DOHH2 (cell line): ENCODE results near the gene OLIG3.

Source experiments
- H3F3A ChIP-seq: fragments of 200-600 bp; sonication (generic), shearing (Covaris generic); 2 replicates; pipeline ENCODE4 v1.6.0; 2016; ENCODE audit warnings: antibody characterized with exemption, mild to moderate bottlenecking; ENCODE audit not compliant: control insufficient read depth, insufficient read depth
- H3K27ac ChIP-seq: fragments of 200-600 bp; sonication (generic); 2 replicates; pipeline ENCODE4 v1.5.1; 2014; ENCODE audit warnings: low read depth, mild to moderate bottlenecking, low read length, moderate library complexity
- H3K27me3 ChIP-seq: fragments of 200-600 bp; sonication (generic); 2 replicates; pipeline ENCODE4 v1.6.1; 2014; ENCODE audit warnings: mild to moderate bottlenecking, low read length, mixed read lengths; ENCODE audit not compliant: control insufficient read depth
- H3K36me3 ChIP-seq: fragments of 200-600 bp; sonication (generic); 2 replicates; pipeline ENCODE4 v1.6.1; 2014; ENCODE audit warnings: mild to moderate bottlenecking, low read length, moderate library complexity, mixed read lengths; ENCODE audit not compliant: control insufficient read depth
- H3K4me1 ChIP-seq: fragments of 200-600 bp; sonication (generic); 2 replicates; pipeline ENCODE4 v1.6.1; 2014; ENCODE audit warnings: mild to moderate bottlenecking, low read length, mixed read lengths; ENCODE audit not compliant: control insufficient read depth
- H3K4me2 ChIP-seq: fragments of 200-600 bp; sonication (generic); 2 replicates; pipeline ENCODE4 v1.6.0; 2014; ENCODE audit warnings: mild to moderate bottlenecking, low read length, moderate library complexity
- H3K4me3 ChIP-seq: fragments of 200-600 bp; sonication (generic); 2 replicates; pipeline ENCODE4 v1.5.1; 2014; ENCODE audit warnings: mild to moderate bottlenecking, low read length, mixed read lengths
- H3K79me2 ChIP-seq: fragments of 200-600 bp; sonication (generic); 2 replicates; pipeline ENCODE4 v1.6.1; 2014; ENCODE audit warnings: mild to moderate bottlenecking, low read length, mixed read lengths; ENCODE audit not compliant: control insufficient read depth
- H3K9me2 ChIP-seq: fragments of 200-600 bp; sonication (generic); replicated peaks from 2 replicates; pipeline ENCODE4 v1.6.1; 2014; ENCODE audit warnings: mild to moderate bottlenecking, low read length, mixed read lengths; ENCODE audit not compliant: control insufficient read depth
- H3K9me3 ChIP-seq: fragments of 200-600 bp; sonication (generic); 2 replicates; pipeline ENCODE4 v1.6.1; 2014; ENCODE audit warnings: antibody characterized with exemption, low read length, mixed read lengths; ENCODE audit not compliant: control insufficient read depth, insufficient read depth
- H4K20me1 ChIP-seq: fragments of 200-600 bp; sonication (generic); 2 replicates; pipeline ENCODE4 v1.6.0; 2014; ENCODE audit warnings: low read depth, mild to moderate bottlenecking, antibody characterized with exemption, low read length, moderate library complexity; ENCODE audit not compliant: control insufficient read depth, insufficient read depth
- EZH2phosphoT487 ChIP-seq: fragments of 200-600 bp; sonication (generic); IDR thresholded peaks from 2 replicates; pipeline ENCODE4 v1.6.1; 2017; ENCODE audit warnings: borderline replicate concordance, mild to moderate bottlenecking, antibody characterized with exemption, low read length, moderate library complexity, mixed read lengths
- TF ChIP-seq, protein P1 (sequence below): fragments of 200-600 bp; sonication (generic); IDR thresholded peaks from one replicate; pipeline ENCODE4 v1.5.1; 2014; ENCODE audit warnings: antibody characterized with exemption, mild to moderate bottlenecking, low read depth, low read length; ENCODE audit not compliant: poor library complexity, severe bottlenecking

The OLIG3 gene

DNA sequence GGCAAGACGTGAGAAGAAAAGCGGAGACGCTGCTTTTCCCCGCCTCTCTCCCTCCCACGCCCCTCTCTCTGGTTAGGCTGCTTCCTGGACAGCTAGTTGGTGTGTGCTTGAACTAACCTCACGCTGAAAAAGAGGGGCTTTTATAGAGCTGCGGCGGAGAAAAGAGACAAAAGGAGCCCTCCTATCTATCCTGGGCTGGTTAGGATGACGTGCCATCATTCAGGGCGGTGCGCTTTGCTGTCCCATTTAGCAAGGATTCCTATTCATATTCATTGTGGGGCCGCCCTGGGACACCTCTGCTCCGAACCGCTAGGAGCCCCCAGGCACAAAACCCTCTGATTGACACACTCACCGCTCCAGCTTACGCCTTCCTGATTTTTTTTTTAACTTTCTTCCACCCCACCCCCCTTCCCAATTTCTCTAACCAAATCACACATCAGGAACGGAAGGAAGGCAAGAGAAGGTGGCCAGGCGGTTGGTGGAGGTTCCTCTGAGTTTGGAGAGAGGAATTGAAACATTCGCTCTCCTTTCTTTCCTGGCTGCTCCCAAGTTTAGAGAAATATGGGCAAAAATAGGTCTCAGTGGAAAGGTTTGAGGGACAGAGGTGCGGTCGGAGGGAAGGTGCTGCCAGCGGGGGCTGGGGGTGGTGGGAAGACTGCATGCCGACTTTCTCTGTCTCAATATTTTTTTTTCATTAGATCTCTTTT is at the start of gene OLIG3:
Gene OLIG3 (minus strand): TSS at position 114 of the 707 bp plus-strand sequence. CDS start 224 bp downstream, outside the sequence.
- no peak within 1 kb of the TSS for H3K4me3 ChIP-seq
- H3K4me1 ChIP-seq: no peaks in the 10 kb centered on the region
- H3K4me2 ChIP-seq: no peak within 1 kb of the TSS
- no peaks in the 10 kb centered on the region for H3K27me3 ChIP-seq
- H3K9me2 ChIP-seq: no peaks in the 10 kb centered on the region
- no peaks in the 10 kb centered on the region for H4K20me1 ChIP-seq
- H3K79me2 ChIP-seq: no peaks in the 10 kb centered on the region
- TF ChIP-seq, protein P1, sequence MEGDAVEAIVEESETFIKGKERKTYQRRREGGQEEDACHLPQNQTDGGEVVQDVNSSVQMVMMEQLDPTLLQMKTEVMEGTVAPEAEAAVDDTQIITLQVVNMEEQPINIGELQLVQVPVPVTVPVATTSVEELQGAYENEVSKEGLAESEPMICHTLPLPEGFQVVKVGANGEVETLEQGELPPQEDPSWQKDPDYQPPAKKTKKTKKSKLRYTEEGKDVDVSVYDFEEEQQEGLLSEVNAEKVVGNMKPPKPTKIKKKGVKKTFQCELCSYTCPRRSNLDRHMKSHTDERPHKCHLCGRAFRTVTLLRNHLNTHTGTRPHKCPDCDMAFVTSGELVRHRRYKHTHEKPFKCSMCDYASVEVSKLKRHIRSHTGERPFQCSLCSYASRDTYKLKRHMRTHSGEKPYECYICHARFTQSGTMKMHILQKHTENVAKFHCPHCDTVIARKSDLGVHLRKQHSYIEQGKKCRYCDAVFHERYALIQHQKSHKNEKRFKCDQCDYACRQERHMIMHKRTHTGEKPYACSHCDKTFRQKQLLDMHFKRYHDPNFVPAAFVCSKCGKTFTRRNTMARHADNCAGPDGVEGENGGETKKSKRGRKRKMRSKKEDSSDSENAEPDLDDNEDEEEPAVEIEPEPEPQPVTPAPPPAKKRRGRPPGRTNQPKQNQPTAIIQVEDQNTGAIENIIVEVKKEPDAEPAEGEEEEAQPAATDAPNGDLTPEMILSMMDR: no peak
- TF ChIP-seq EZH2phosphoT487: no peak
- H3F3A ChIP-seq: no peaks in the 10 kb centered on the region
- no peak within 1 kb of the TSS for H3K27ac ChIP-seq
- H3K36me3 ChIP-seq: no peaks in the 10 kb centered on the region
- peaks cover 16% of the 10 kb centered on the region for H3K9me3 ChIP-seq

DNA sequence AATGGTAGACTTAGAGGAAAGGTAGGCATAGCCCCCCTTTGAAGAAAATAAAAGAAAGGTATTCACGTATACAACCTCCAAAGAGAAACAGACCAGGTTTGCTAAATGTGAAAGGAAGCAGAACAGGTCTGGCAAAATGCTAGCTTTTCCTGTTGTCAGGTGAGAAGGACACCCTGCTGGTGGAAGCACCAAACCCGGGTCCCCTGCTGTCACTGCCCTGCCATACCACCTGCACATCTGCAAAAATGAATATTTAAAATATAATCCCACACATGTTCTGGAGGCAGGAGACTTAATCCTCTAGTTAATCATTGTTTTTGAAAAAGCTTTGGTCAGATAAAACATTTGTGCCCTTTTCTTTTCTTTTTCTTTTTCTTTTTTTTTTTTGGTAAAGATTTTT is 48.9 kb upstream of the OLIG3 start:
- Histone ChIP-seq H4K20me1 (no peaks in the 10 kb centered on the region), H3K4me3 (no peak overlapping the region), H3K9me2 (no peaks in the 10 kb centered on the region), H3K79me2 (no peaks in the 10 kb centered on the region), H3K27me3 (no peaks in the 10 kb centered on the region), H3K4me2 (no peak overlapping the region), H3K27ac (no peak overlapping the region), H3F3A (no peaks in the 10 kb centered on the region), H3K4me1 (no peaks in the 10 kb centered on the region), H3K36me3 (no peaks in the 10 kb centered on the region), H3K9me3 (no peaks in the 10 kb centered on the region)
- TF ChIP-seq EZH2phosphoT487: no peak
- TF ChIP-seq, protein P1: no peak

DNA sequence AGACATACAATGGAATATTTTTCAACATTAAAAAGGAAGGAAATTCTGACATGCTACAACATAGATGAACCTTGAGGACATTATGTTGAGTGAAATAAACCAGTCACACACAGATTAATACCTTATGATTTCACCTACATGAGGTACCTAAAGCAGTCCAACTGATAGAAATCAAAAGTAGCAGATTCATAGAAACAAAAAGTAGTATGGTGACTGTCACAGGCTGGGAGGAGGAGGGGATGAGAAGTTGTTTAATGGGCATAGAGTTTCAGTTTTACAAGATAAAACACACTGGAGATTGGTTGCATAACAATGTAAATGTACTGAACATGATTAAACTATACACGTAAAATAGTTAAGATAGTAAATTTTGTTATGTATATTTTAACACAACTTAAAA is 48.5 kb upstream of the OLIG3 start:
- no peaks in the 10 kb centered on the region for H4K20me1 ChIP-seq
- no peaks in the 10 kb centered on the region for H3F3A ChIP-seq
- no peaks in the 10 kb centered on the region for H3K9me3 ChIP-seq
- H3K9me2 ChIP-seq: no peaks in the 10 kb centered on the region
- no peaks in the 10 kb centered on the region for H3K36me3 ChIP-seq
- no peak overlapping the region for H3K4me3 ChIP-seq
- H3K79me2 ChIP-seq: no peaks in the 10 kb centered on the region
- no peaks in the 10 kb centered on the region for H3K27me3 ChIP-seq
- H3K27ac ChIP-seq: no peak overlapping the region
- no peak overlapping the region for H3K4me2 ChIP-seq
- no peaks in the 10 kb centered on the region for H3K4me1 ChIP-seq
- no peak for TF ChIP-seq EZH2phosphoT487
- TF ChIP-seq, protein P1: no peak
